GM19397 (cell line): Measurements from ENCODE around the gene PAWR.

Source experiments
- ATAC-seq: cut with Tn5 transposase; IDR thresholded peaks from one replicate; pipeline ENCODE4 v1.9.1; 2021; ENCODE audit warnings: mild to moderate bottlenecking, moderate library complexity; ENCODE audit not compliant: unreplicated experiment

PAWR gene

GRCh38 chr12:79690638-79691510 is at the start of gene PAWR:
Gene PAWR, minus strand, starts transcription at chr12:79690964. Its CDS starts 720 bp downstream, at chr12:79690244.
- ATAC-seq: peak; percentile 70

GRCh38 chr12:79737875-79738718 is 47.3 kb upstream of the PAWR start:
- no peak for ATAC-seq

- ATAC-seq: no peak
Measured at GRCh38 chr12:79732638-79733037, 41.9 kb upstream of the PAWR start.

GRCh38 chr12:79725987-79726386 is 35.2 kb upstream of the PAWR start:
- no peak for ATAC-seq

- no peak for ATAC-seq
Measured at GRCh38 chr12:79717006-79717405, 26.2 kb upstream of the PAWR start.

- no peak for ATAC-seq
Measured at GRCh38 chr12:79715308-79715707, 24.5 kb upstream of the PAWR start.

GRCh38 chr12:79710707-79711483 is 20.1 kb upstream of the PAWR start:
- no peak for ATAC-seq

GRCh38 chr12:79707830-79708229 is 17.1 kb upstream of the PAWR start:
- ATAC-seq: no peak

- ATAC-seq: no peak
Measured at GRCh38 chr12:79706676-79707075, 15.9 kb upstream of the PAWR start.

- no peak for ATAC-seq
Measured at GRCh38 chr12:79706156-79706555, 15.4 kb upstream of the PAWR start.

GRCh38 chr12:79698966-79699365 is 8.2 kb upstream of the PAWR start:
- ATAC-seq: no peak

- ATAC-seq: no peak
Measured at GRCh38 chr12:79696416-79696815, 5.7 kb upstream of the PAWR start.

GRCh38 chr12:79692860-79693577 is 2.3 kb upstream of the PAWR start:
- ATAC-seq: no peak

- ATAC-seq: no peak
Measured at GRCh38 chr12:79691511-79692248, 916 bp upstream of the PAWR start.

GRCh38 chr12:79690142-79690637 is 574 bp downstream of the PAWR start:
- ATAC-seq: peak; percentile 27

GRCh38 chr12:79689477-79690141 is 1.2 kb downstream of the PAWR start:
- peak; percentile 25 for ATAC-seq

- no peak for ATAC-seq
Measured at GRCh38 chr12:79689061-79689476, 1.7 kb downstream of the PAWR start.

GRCh38 chr12:79688376-79689060 is 2.2 kb downstream of the PAWR start:
- ATAC-seq: no peak
